SK-N-SH (cell line): ENCODE results near the gene SWI5.

ENCODE experiments used
- EP300 ChIP-seq, 2 experiments: IDR thresholded peaks; 2 replicates each; pipeline versions ENCODE4 v1.4.0 to v1.6.1; 2012; ENCODE audit warnings: borderline replicate concordance in 1 of 2, low read depth in 1 of 2, low read length in 1 of 2
- FOXM1 ChIP-seq: IDR thresholded peaks from 2 replicates; pipeline ENCODE4 v1.4.0; 2012; ENCODE audit warnings: low read depth, mild to moderate bottlenecking
- JUND ChIP-seq: IDR thresholded peaks from 2 replicates; pipeline ENCODE4 v1.4.0; 2012
- MEF2A ChIP-seq: IDR thresholded peaks from 2 replicates; pipeline ENCODE4 v1.4.0; 2012; ENCODE audit warnings: low read depth, borderline replicate concordance
- NFIC ChIP-seq: IDR thresholded peaks from 2 replicates; pipeline ENCODE4 v1.4.0; 2012; ENCODE audit warnings: borderline replicate concordance
- POLR2AphosphoS5 ChIP-seq: IDR thresholded peaks from 2 replicates; pipeline ENCODE4 v1.6.1; 2012; ENCODE audit warnings: low read depth, low read length
- RFX5 ChIP-seq: IDR thresholded peaks from 2 replicates; pipeline ENCODE4 v1.6.1; 2012; ENCODE audit warnings: mild to moderate bottlenecking, improper control_type of control experiment, low read length
- SMC3 ChIP-seq: IDR thresholded peaks from 2 replicates; pipeline ENCODE4 v1.6.1; 2012; ENCODE audit warnings: low read depth, low read length, improper control_type of control experiment
- YY1 ChIP-seq: IDR thresholded peaks from 2 replicates; pipeline ENCODE4 v1.4.0; 2012; ENCODE audit warnings: low read depth, mild to moderate bottlenecking
- TF ChIP-seq, protein P1 (sequence below): fragments of 200-600 bp; sonication (generic); IDR thresholded peaks from 2 replicates; pipeline ENCODE4 v1.6.1; 2017; ENCODE audit warnings: antibody characterized with exemption, mild to moderate bottlenecking, moderate library complexity
- TF ChIP-seq, protein P2 (sequence below): IDR thresholded peaks from 2 replicates; pipeline ENCODE4 v1.6.1; 2012; ENCODE audit warnings: mild to moderate bottlenecking, low read depth, low read length, moderate library complexity

DNA sequence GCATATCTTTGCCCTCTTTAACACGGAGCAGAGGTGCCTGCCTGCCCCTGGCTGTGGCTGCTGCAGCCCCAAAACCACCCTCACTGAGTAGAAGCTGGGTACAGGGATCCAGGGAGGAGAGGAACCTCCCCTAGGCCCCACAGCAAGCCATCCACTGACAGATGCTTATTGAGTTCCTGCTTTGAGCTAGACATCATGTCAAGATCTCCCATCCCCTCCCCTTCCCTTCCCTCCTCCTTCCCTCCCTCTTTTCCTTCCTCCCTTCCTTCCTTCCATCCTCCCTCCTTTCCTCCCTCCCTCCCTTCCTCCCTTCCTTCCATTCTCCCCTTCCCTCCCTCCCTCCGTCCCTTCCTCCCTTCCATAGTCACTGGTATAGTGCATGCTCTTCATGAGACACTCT lies 29.6 kb upstream of the SWI5 start:
- TF ChIP-seq EP300 (IDR thresholded peaks at IDR 0.05; ENCODE audit: borderline replicate concordance in 1 of 2, low read depth in 1 of 2, low read length in 1 of 2) = no peak
- TF ChIP-seq, protein P1, sequence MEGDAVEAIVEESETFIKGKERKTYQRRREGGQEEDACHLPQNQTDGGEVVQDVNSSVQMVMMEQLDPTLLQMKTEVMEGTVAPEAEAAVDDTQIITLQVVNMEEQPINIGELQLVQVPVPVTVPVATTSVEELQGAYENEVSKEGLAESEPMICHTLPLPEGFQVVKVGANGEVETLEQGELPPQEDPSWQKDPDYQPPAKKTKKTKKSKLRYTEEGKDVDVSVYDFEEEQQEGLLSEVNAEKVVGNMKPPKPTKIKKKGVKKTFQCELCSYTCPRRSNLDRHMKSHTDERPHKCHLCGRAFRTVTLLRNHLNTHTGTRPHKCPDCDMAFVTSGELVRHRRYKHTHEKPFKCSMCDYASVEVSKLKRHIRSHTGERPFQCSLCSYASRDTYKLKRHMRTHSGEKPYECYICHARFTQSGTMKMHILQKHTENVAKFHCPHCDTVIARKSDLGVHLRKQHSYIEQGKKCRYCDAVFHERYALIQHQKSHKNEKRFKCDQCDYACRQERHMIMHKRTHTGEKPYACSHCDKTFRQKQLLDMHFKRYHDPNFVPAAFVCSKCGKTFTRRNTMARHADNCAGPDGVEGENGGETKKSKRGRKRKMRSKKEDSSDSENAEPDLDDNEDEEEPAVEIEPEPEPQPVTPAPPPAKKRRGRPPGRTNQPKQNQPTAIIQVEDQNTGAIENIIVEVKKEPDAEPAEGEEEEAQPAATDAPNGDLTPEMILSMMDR = no peak
- TF ChIP-seq FOXM1 = no peak
- TF ChIP-seq SMC3 = no peak
- TF ChIP-seq POLR2AphosphoS5 = no peak
- TF ChIP-seq YY1 = no peak
- no peak for TF ChIP-seq MEF2A
- TF ChIP-seq, protein P2, sequence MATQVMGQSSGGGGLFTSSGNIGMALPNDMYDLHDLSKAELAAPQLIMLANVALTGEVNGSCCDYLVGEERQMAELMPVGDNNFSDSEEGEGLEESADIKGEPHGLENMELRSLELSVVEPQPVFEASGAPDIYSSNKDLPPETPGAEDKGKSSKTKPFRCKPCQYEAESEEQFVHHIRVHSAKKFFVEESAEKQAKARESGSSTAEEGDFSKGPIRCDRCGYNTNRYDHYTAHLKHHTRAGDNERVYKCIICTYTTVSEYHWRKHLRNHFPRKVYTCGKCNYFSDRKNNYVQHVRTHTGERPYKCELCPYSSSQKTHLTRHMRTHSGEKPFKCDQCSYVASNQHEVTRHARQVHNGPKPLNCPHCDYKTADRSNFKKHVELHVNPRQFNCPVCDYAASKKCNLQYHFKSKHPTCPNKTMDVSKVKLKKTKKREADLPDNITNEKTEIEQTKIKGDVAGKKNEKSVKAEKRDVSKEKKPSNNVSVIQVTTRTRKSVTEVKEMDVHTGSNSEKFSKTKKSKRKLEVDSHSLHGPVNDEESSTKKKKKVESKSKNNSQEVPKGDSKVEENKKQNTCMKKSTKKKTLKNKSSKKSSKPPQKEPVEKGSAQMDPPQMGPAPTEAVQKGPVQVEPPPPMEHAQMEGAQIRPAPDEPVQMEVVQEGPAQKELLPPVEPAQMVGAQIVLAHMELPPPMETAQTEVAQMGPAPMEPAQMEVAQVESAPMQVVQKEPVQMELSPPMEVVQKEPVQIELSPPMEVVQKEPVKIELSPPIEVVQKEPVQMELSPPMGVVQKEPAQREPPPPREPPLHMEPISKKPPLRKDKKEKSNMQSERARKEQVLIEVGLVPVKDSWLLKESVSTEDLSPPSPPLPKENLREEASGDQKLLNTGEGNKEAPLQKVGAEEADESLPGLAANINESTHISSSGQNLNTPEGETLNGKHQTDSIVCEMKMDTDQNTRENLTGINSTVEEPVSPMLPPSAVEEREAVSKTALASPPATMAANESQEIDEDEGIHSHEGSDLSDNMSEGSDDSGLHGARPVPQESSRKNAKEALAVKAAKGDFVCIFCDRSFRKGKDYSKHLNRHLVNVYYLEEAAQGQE = no peak
- no peak for TF ChIP-seq RFX5
- TF ChIP-seq JUND = no peak
- no peak for TF ChIP-seq NFIC
